RWPE1 (cell line): ENCODE data around the gene LRCH4.

Source experiments
- CTCF ChIA-PET: fragments of 350-600 bp; sonication (Branson Sonifier 250); formaldehyde crosslinking; extraction: SDS; loops from one replicate; lab custom pipeline; 2021; lab: Yijun Ruan, JAX
- POLR2A ChIA-PET: fragments of 400-600 bp; formaldehyde crosslinking; extraction: SDS; loops from one replicate; lab custom pipeline; 2020; ENCODE audit warnings: antibody characterized with exemption; ENCODE audit not compliant: low non-redundant PET; lab: Yijun Ruan, JAX
- DNase-seq: peaks from one replicate; pipeline ENCODE4 v3.0.0; 2012; ENCODE audit warnings: low spot score
- H3K27ac ChIP-seq: fragments of 450-650 bp; 2 replicates; pipeline ENCODE4 v1.5.1; 2017
- CTCF ChIP-seq: fragments of 450-650 bp; conservative IDR thresholded peaks from 2 replicates; pipeline ENCODE4 v1.5.1; 2017; ENCODE audit warnings: low read depth, mild to moderate bottlenecking

Gene LRCH4

GRCh38 chr7:100570954-100571828 lies 14.7 kb downstream of the LRCH4 start:
- no peak for TF ChIP-seq CTCF
- H3K27ac ChIP-seq, result no peak overlapping the region; the same call in 1 of the 2 replicates
- ChIA-PET CTCF (interaction anchor here (0.7 to 1.8 kb wide), 2 partner anchors 12 to 280 kb away, joined by 3 to 5 read pairs; no protein-coding TSS in a partner anchor), POLR2A (interaction anchor here (1.1 kb wide), 1 partner anchor 14 kb away, joined by 4 read pairs; no protein-coding TSS in a partner anchor)
- DNase-seq, result no peak

- no peak for DNase-seq
These were observed 16.8 kb downstream of the LRCH4 start for GRCh38 chr7:100568896-100569844.

GRCh38 chr7:100568176-100568895 lies 17.6 kb downstream of the LRCH4 start:
- CTCF ChIA-PET, result interaction anchor here (0.7 to 1.1 kb wide), 4 partner anchors 8 to 98 kb away, joined by 3 to 4 read pairs (median 4); no protein-coding TSS in a partner anchor
- no peak for TF ChIP-seq CTCF
- H3K27ac ChIP-seq, result peak overlapping the region; percentile 46
- no peak for DNase-seq
- POLR2A ChIA-PET, result interaction anchor here (0.6 kb wide), 1 partner anchor 255 kb away, joined by 5 read pairs; no protein-coding TSS in a partner anchor

More at GRCh38 chr7:100568896-100569844, 16.8 kb downstream of the LRCH4 start:
- CTCF ChIA-PET, result interaction anchor here (0.5 to 1.1 kb wide), 6 partner anchors 9 to 324 kb away, joined by 3 to 4 read pairs (median 3); partner anchors contain the start of gene SPACDR
- H3K27ac ChIP-seq, result 0 out of 2 replicates have a peak overlapping the region, but pooled peaks have one; percentile 8
- POLR2A ChIA-PET, result no interaction called here
- peak; percentile 29 for TF ChIP-seq CTCF

- CTCF ChIA-PET, result no interaction called here
- peak overlapping the region; percentile 46 for H3K27ac ChIP-seq
- no peak for TF ChIP-seq CTCF
- POLR2A ChIA-PET, result no interaction called here
- DNase-seq, result no peak
These were observed 18.2 kb downstream of the LRCH4 start for GRCh38 chr7:100567751-100568175.

- no peak for DNase-seq
- POLR2A ChIA-PET, result no interaction called here
- H3K27ac ChIP-seq, result peak overlapping the region; percentile 46
- CTCF ChIA-PET, result no interaction called here
- TF ChIP-seq CTCF, result no peak
These were observed 18.7 kb downstream of the LRCH4 start for GRCh38 chr7:100567031-100567730.
